Erythroblast (primary cell): ENCODE data around the gene GLOD4.

ENCODE experiments used
- GATA1 ChIP-seq: IDR thresholded peaks from 2 replicates; pipeline ENCODE4 v1.6.1; 2011; ENCODE audit warnings: low read depth, mild to moderate bottlenecking, control low read depth, low read length, moderate library complexity
- POLR2A ChIP-seq: IDR thresholded peaks from 2 replicates; pipeline ENCODE4 v1.6.1; 2011; ENCODE audit warnings: mild to moderate bottlenecking, low read length

- TF ChIP-seq POLR2A = no peak
- no peak for TF ChIP-seq GATA1
Observed at GRCh38 chr17:731644-732066, 50.4 kb downstream of the GLOD4 start.
